PC-3 (cell line): Measurements from ENCODE around the gene UBE2R2. TPM values are rescaled to one million over a fixed set of nuclear protein-coding genes. Genes with fewer than 3 reads are reported as not detected.

Experiments used
- ATAC-seq: fragments of 200-7000 bp; cut with Tn5 transposase; 2 replicates; pipeline ENCODE4 v1.9.1; 2020; ENCODE audit warnings: mild to moderate bottlenecking, moderate library complexity
- BruUV-seq: library from RNA; stranded (reverse); fragments of 400-500 nt; replicated peaks from 2 replicates; lab custom pipeline; 2021; lab: Mats Ljungman, UMichigan
- CTCF ChIA-PET: fragments of 300-600 bp; sonication (Branson Sonifier 250); formaldehyde crosslinking; loops from one replicate; lab custom pipeline; 2022; ENCODE audit warnings: antibody characterized with exemption; lab: Charles Lee
- POLR2A ChIA-PET: fragments of 300-600 bp; sonication (Branson Sonifier 250); formaldehyde crosslinking; loops from one replicate; lab custom pipeline; 2022; ENCODE audit warnings: antibody characterized with exemption; ENCODE audit not compliant: unreplicated experiment; lab: Charles Lee
- DNase-seq: peaks from one replicate; pipeline ENCODE4 v3.0.0-alpha.2; 2015
- H2AFZ ChIP-seq: fragments of 300-600 bp; sonication (generic); 2 replicates; pipeline ENCODE4 v1.6.0; 2016; ENCODE audit warnings: antibody characterized with exemption, low read length
- H3F3A ChIP-seq: fragments of 300-600 bp; sonication (generic); one replicate; pipeline ENCODE4 v1.6.0; 2017; ENCODE audit warnings: antibody characterized with exemption, low read length, control low read depth, mild to moderate bottlenecking; ENCODE audit not compliant: unreplicated experiment
- H3K27ac ChIP-seq: fragments of 300-600 bp; sonication (generic); 2 replicates; pipeline ENCODE4 v1.5.1; 2016; ENCODE audit warnings: mild to moderate bottlenecking, low read length
- H3K27me3 ChIP-seq: fragments of 300-600 bp; sonication (generic); 2 replicates; pipeline ENCODE4 v1.6.1; 2016; ENCODE audit warnings: low read length, mixed read lengths
- H3K36me3 ChIP-seq: fragments of 300-600 bp; sonication (generic); 2 replicates; pipeline ENCODE4 v1.6.1; 2016; ENCODE audit warnings: low read depth, mixed run types, low read length, mixed read lengths
- H3K4me1 ChIP-seq: fragments of 300-600 bp; sonication (generic); 2 replicates; pipeline ENCODE4 v1.5.1; 2016; ENCODE audit warnings: low read length; ENCODE audit not compliant: insufficient read depth
- H3K4me2 ChIP-seq: fragments of 300-600 bp; sonication (generic); 2 replicates; pipeline ENCODE4 v1.6.0; 2016; ENCODE audit warnings: low read length
- H3K4me3 ChIP-seq: fragments of 300-600 bp; sonication (generic); 2 replicates; pipeline ENCODE4 v1.5.1; 2016; ENCODE audit warnings: mild to moderate bottlenecking, low read length, mixed read lengths
- H3K79me2 ChIP-seq: fragments of 300-600 bp; sonication (generic); 2 replicates; pipeline ENCODE4 v1.6.1; 2017; ENCODE audit warnings: low read length, mixed read lengths
- H3K9ac ChIP-seq: fragments of 300-600 bp; sonication (generic); 2 replicates; pipeline ENCODE4 v1.6.0; 2016; ENCODE audit warnings: mild to moderate bottlenecking, low read length
- H3K9me2 ChIP-seq: fragments of 300-600 bp; sonication (generic); replicated peaks from 2 replicates; pipeline ENCODE4 v1.6.1; 2016; ENCODE audit warnings: mixed run types, low read length, mixed read lengths
- H3K9me3 ChIP-seq: fragments of 300-600 bp; sonication (generic); 2 replicates; pipeline ENCODE4 v1.6.1; 2016; ENCODE audit warnings: low read length, mixed read lengths
- H4K20me1 ChIP-seq: fragments of 300-600 bp; sonication (generic); 2 replicates; pipeline ENCODE4 v1.6.1; 2016; ENCODE audit warnings: low read length, mixed read lengths
- EZH2 ChIP-seq: fragments of 300-600 bp; sonication (generic); IDR thresholded peaks from one replicate; pipeline ENCODE4 v1.6.1; 2017; ENCODE audit warnings: antibody characterized with exemption, mild to moderate bottlenecking, low read length; ENCODE audit not compliant: unreplicated experiment
- EZH2phosphoT487 ChIP-seq: fragments of 300-600 bp; sonication (generic); IDR thresholded peaks from 2 replicates; pipeline ENCODE4 v1.6.1; 2018; ENCODE audit warnings: mild to moderate bottlenecking, antibody characterized with exemption, low read length, borderline replicate concordance
- intact Hi-C: fragments of 100-400 bp; cut with micrococcal nuclease; formaldehyde crosslinking; loops from 2 replicates; pipeline ENCODE4 v1.9.0; 2023
- total RNA-seq: library from RNA; depleted of rRNA; stranded (reverse); fragments of >200 nt; gene quantifications from 2 replicates; pipeline ENCODE4 v1.2.3, GENCODE V29; 2014
- TF ChIP-seq, protein P1 (sequence below): fragments of 300-600 bp; sonication (generic); conservative IDR thresholded peaks from 2 replicates; pipeline ENCODE4 v1.5.1; 2017; ENCODE audit warnings: antibody characterized with exemption, low read depth, mild to moderate bottlenecking, low read length

UBE2R2 gene
- total RNA-seq, 1 experiment from 2014 or later = 18.4 TPM

GRCh38 chr9:33894316-33894715 lies 77.4 kb downstream of the UBE2R2 start:
- Histone ChIP-seq H3K4me2 (no peak overlapping the region), H3K9me2 (no peaks in the 10 kb centered on the region), H2AFZ (no peak overlapping the region), H3K36me3 (no peaks in the 10 kb centered on the region), H3K27ac (no peak overlapping the region), H3K4me1 (no peaks in the 10 kb centered on the region), H4K20me1 (no peaks in the 10 kb centered on the region), H3K4me3 (no peak overlapping the region), H3K79me2 (peaks cover 49% of the 10 kb centered on the region), H3F3A (no peaks in the 10 kb centered on the region), H3K27me3 (no peaks in the 10 kb centered on the region), H3K9me3 (no peaks in the 10 kb centered on the region), H3K9ac (no peak overlapping the region)
- intact Hi-C loops = no loop called here
- BruUV-seq = no TSS peak
- POLR2A ChIA-PET = no interaction called here
- no peak for ATAC-seq
- TF ChIP-seq EZH2 (no peak), EZH2phosphoT487 (no peak)
- TF ChIP-seq, protein P1, sequence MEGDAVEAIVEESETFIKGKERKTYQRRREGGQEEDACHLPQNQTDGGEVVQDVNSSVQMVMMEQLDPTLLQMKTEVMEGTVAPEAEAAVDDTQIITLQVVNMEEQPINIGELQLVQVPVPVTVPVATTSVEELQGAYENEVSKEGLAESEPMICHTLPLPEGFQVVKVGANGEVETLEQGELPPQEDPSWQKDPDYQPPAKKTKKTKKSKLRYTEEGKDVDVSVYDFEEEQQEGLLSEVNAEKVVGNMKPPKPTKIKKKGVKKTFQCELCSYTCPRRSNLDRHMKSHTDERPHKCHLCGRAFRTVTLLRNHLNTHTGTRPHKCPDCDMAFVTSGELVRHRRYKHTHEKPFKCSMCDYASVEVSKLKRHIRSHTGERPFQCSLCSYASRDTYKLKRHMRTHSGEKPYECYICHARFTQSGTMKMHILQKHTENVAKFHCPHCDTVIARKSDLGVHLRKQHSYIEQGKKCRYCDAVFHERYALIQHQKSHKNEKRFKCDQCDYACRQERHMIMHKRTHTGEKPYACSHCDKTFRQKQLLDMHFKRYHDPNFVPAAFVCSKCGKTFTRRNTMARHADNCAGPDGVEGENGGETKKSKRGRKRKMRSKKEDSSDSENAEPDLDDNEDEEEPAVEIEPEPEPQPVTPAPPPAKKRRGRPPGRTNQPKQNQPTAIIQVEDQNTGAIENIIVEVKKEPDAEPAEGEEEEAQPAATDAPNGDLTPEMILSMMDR = no peak
- no peak for DNase-seq
- CTCF ChIA-PET = no interaction called here

DNA sequence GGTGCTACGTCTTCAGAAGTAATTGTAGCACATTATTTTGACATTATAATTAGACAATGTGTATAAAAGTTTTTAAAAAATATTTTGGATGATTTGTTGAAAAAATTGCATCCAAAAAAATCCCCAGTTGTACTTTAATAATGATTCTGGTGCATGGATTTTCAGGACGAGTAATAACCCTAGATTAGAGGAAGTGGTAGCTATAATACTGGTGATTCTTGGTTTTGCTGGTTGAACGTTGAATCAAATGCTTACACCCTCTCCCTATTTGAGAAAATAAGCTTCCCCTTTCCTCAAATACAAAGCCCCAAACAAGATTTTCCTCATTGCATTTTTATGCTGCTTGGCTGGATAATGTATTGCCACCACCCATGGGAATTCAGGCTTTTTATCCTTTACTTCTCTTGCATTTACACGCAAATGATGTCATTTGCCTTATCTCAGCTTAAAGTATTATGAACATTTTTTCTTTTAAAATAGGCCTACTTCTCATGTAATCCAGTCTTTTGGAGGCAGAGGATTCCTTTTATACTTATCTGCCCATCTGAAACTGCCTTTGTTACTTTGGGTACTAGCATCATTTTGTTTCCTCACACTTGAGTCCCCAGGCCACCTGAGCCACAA lies 86.3 kb downstream of the UBE2R2 start:
- no peak for ATAC-seq

GRCh38 chr9:33905137-33905536 lies 88.2 kb downstream of the UBE2R2 start:
- TF ChIP-seq, protein P1 = no peak
- TF ChIP-seq EZH2 = no peak
- TF ChIP-seq EZH2phosphoT487 = no peak
- no peaks in the 10 kb centered on the region for H3K9me2 ChIP-seq
- peaks cover 65% of the 10 kb centered on the region for H3K79me2 ChIP-seq
- CTCF ChIA-PET = no interaction called here
- no TSS peak for BruUV-seq
- ATAC-seq (no peak), DNase-seq (no peak)
- intact Hi-C loops = no loop called here
- peaks cover 15% of the 10 kb centered on the region; the same call in 1 of the 2 replicates for H4K20me1 ChIP-seq
- POLR2A ChIA-PET = no interaction called here
- no peaks in the 10 kb centered on the region for H3K27me3 ChIP-seq
- no peak overlapping the region for H3K9ac ChIP-seq
- no peak overlapping the region for H2AFZ ChIP-seq
- H3F3A ChIP-seq = no peaks in the 10 kb centered on the region
- no peaks in the 10 kb centered on the region for H3K4me1 ChIP-seq
- H3K27ac ChIP-seq = no peak overlapping the region
- H3K4me3 ChIP-seq = no peak overlapping the region
- peaks cover 8% of the 10 kb centered on the region; the same call in 1 of the 2 replicates for H3K36me3 ChIP-seq
- no peaks in the 10 kb centered on the region for H3K9me3 ChIP-seq
- no peak overlapping the region for H3K4me2 ChIP-seq

More for the DNA sequence above, 86.3 kb downstream of the UBE2R2 start:
- Histone ChIP-seq H3K4me2 (no peak overlapping the region), H3K4me3 (no peak overlapping the region), H3F3A (no peaks in the 10 kb centered on the region), H3K9me2 (no peaks in the 10 kb centered on the region), H3K9me3 (no peaks in the 10 kb centered on the region), H3K79me2 (peaks cover 56% of the 10 kb centered on the region), H3K27ac (no peak overlapping the region), H2AFZ (no peak overlapping the region), H3K4me1 (no peaks in the 10 kb centered on the region), H3K27me3 (no peaks in the 10 kb centered on the region), H3K36me3 (peaks cover 8% of the 10 kb centered on the region; the same call in 1 of the 2 replicates), H4K20me1 (peaks cover 17% of the 10 kb centered on the region; the same call in 1 of the 2 replicates), H3K9ac (no peak overlapping the region)
- ChIA-PET CTCF (no interaction called here), POLR2A (no interaction called here)
- TF ChIP-seq EZH2phosphoT487 = no peak
- no peak for DNase-seq
- intact Hi-C loops = no loop called here
- BruUV-seq = no TSS peak
